SW 1271 (cell line): Measurements from ENCODE around the gene TBL1X.
"Not testable (repeated sequence)": the region's sequence is repeated elsewhere in the genome, so short reads cannot be mapped to it uniquely, and the experiment has no call there.

Source experiments
- DNase-seq, 2 experiments: peaks; one replicate each; lab custom pipeline; 2025; lab: John Stamatoyannopoulos, UW

The TBL1X gene

GRCh38 chrX:9464435-9465371 lies at the start of gene TBL1X:
Gene TBL1X, plus strand, starts transcription at chrX:9465058. Its CDS starts 188,529 bp downstream, at chrX:9653587.
- peak; percentile 0 for DNase-seq

- DNase-seq = no peak
Measured at GRCh38 chrX:9416562-9417348, 48.1 kb upstream of the TBL1X start.

- no peak for DNase-seq
Measured at GRCh38 chrX:9418262-9418661, 46.6 kb upstream of the TBL1X start.

GRCh38 chrX:9420275-9421265 lies 44.3 kb upstream of the TBL1X start:
- no peak for DNase-seq

- no peak for DNase-seq
Measured at GRCh38 chrX:9429767-9430166, 35.1 kb upstream of the TBL1X start.

- DNase-seq = no peak
Measured at GRCh38 chrX:9430346-9430921, 34.4 kb upstream of the TBL1X start.

- no peak for DNase-seq
Measured at GRCh38 chrX:9431281-9431680, 33.6 kb upstream of the TBL1X start.

GRCh38 chrX:9433596-9433995 lies 31.3 kb upstream of the TBL1X start:
- DNase-seq = no peak

GRCh38 chrX:9434051-9434550 lies 30.8 kb upstream of the TBL1X start:
- no peak for DNase-seq

GRCh38 chrX:9435086-9435485 lies 29.8 kb upstream of the TBL1X start:
- DNase-seq = not testable (repeated sequence)

- DNase-seq = no peak
Measured at GRCh38 chrX:9436812-9437211, 28.0 kb upstream of the TBL1X start.

- no peak for DNase-seq
Measured at GRCh38 chrX:9438933-9439494, 25.8 kb upstream of the TBL1X start.

GRCh38 chrX:9440116-9440844 lies 24.6 kb upstream of the TBL1X start:
- DNase-seq = no peak

- no peak for DNase-seq
Measured at GRCh38 chrX:9442056-9442455, 22.8 kb upstream of the TBL1X start.

GRCh38 chrX:9443327-9443726 lies 21.5 kb upstream of the TBL1X start:
- DNase-seq = no peak

- DNase-seq = no peak
Measured at GRCh38 chrX:9447906-9448305, 17.0 kb upstream of the TBL1X start.

GRCh38 chrX:9456250-9457074 lies 8.4 kb upstream of the TBL1X start:
- no peak for DNase-seq

GRCh38 chrX:9458034-9458433 lies 6.8 kb upstream of the TBL1X start:
- DNase-seq = not testable (repeated sequence)

- no peak for DNase-seq
Measured at GRCh38 chrX:9458516-9459078, 6.3 kb upstream of the TBL1X start.
